Stomach (tissue), 4 donors: Measurements from ENCODE around the gene WNT3.

Source experiments
- CTCF ChIP-seq, 7 experiments: fragments of 450-650 bp in 4 of 7; fragments of 200-600 bp in 3 of 7; sonication (generic) in 3 of 7; IDR thresholded peaks; one replicate each; pipeline ENCODE4 v1.5.1; 2016 to 2019; ENCODE audit warnings: antibody characterized with exemption in 7 of 7, control low read depth in 2 of 7, mild to moderate bottlenecking in 1 of 7
- EP300 ChIP-seq: sonication (generic); formaldehyde crosslinking; IDR thresholded peaks from one replicate; pipeline ENCODE4 v1.6.1; 2017; ENCODE audit warnings: antibody characterized with exemption
- POLR2A ChIP-seq, 4 donors: fragments of 450-650 bp; IDR thresholded peaks; one replicate each; pipeline ENCODE4 v1.6.1; 2016; ENCODE audit warnings: antibody characterized with exemption in 4 of 4, control low read depth in 2 of 4, mild to moderate bottlenecking in 1 of 4, moderate library complexity in 1 of 4
- POLR2AphosphoS5 ChIP-seq, 3 donors: sonication (generic); formaldehyde crosslinking; IDR thresholded peaks; one replicate each; pipeline ENCODE4 v1.6.1; 2016; ENCODE audit warnings: antibody characterized with exemption in 3 of 3

DNA sequence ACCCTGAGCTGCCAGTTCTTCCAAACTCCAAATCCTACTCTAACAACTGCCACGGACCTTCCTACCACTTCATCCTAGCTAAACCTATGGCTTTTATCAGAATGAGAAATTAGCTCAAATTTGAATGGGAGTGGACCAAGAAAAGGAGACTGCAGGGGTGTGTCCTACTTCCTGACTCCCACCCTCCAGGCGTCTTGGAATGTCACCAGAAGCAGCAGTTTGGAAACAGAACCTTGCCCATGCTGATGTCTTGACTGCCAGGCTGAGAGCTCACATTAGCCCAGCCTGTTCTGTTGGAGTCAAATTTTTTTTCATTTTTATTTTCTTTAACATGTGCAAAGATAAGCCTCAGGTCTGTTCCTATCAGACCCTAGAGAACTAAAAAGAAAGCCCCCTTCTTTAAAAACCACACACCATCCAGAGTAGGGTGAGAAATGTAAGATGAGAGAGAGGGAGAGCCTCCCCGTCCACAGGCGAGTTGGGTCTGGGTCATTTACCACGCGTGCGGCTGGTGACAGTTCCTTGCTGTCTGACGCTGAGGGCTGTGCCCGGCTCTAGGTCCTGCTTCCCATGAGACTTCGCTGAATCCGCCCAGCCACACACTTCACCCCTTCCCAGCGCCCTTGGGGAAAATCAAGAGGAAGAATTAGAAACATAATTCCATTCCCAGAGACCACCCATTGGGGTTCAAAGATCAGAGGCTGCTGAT is 54.3 kb downstream of the WNT3 start:
- no peak for TF ChIP-seq CTCF (IDR thresholded peaks at IDR 0.05)
- TF ChIP-seq POLR2A (IDR thresholded peaks at IDR 0.05) = no peak
- no peak for TF ChIP-seq POLR2AphosphoS5 (IDR thresholded peaks at IDR 0.05)
- no peak for TF ChIP-seq EP300
